GM19193 (cell line): ENCODE data around the gene SPAG7.

Experiments used
- POLR2A ChIP-seq: IDR thresholded peaks from 4 replicates; pipeline ENCODE4 v1.6.1; 2011; ENCODE audit not compliant: insufficient read depth, insufficient read length; ENCODE audit errors: extremely low read depth

Gene SPAG7

DNA sequence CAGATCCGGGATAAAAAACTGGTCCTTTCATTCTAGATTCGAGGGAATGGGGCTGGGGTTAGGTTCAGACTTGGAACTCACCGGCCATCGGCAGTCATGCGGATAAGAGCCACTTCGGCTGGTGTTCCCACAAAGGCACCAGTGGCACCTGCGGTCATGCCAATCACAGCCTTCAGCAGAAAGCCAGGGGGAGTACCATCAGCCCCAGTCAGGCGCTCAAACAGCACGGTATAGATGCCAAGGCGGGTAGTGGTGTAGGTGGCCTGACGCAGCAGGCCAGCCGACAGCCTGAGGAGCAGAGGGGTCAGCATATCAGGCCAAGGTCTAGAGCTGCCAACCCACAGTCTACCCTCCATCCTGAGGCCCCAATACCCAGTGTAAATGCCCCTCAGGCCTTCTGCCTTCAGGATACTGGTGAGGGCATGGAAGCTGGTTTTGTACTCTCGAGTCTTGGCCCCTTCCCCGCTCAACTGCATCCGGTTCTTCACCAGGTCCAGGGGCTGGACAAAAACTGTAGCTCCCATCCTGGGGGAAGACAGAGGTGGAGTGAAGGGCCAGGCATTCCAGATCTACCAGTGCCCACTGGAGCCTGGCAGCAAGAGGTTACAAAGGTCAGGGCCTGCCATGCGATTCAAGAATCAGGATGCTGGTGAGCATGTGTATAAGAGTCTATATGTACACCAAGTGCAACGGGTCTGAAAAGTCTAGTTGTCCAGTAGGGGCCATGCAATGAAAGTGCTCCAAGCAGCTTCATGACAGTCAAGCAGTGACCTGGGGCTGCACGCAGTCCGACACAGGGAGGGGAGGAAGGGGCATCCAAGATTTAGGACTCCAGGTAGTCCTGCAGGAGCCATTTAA is 28.7 kb downstream of the SPAG7 start:
- TF ChIP-seq POLR2A, result no peak

DNA sequence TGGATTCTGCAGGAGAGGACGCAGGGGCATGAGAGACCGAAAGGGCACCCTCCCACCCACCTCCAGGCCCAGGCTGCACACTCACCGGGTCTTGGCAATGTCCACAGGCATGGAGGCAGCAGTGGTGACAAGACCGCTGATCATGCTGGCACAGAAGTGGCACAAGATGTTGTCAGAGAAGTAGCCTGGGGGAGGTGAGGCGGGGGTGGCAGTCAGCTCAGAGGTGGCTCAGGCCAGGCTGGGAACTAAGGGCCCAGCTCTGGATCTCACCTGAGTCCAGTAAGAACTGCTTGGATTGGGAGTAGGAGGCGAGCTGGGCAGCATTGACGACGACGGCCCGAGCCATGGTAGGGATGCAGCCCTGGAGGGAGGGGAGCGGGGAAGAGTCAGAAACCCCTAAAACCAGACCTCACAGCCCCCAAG is 29.5 kb downstream of the SPAG7 start:
- TF ChIP-seq POLR2A, result no peak

DNA sequence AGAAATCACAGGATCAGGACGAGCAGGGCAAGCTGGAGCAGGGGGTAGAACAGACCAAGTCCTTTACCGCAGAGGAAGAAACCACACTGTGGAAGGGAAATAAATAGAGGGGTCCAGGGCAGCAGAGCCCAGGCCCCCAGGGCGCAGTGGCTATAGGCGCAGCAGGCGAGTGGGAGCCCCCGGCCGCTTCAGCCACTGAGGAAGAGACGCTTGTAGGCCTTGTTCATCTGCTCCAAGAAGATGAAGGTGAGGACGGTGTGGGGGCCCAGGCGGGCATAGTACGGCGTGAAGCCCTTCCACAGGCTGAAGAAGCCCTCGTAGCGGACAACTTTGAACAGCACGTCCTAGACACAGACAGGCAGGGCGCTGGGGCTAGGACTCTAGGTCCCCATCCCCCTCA is 30.1 kb downstream of the SPAG7 start:
- no peak for TF ChIP-seq POLR2A

DNA sequence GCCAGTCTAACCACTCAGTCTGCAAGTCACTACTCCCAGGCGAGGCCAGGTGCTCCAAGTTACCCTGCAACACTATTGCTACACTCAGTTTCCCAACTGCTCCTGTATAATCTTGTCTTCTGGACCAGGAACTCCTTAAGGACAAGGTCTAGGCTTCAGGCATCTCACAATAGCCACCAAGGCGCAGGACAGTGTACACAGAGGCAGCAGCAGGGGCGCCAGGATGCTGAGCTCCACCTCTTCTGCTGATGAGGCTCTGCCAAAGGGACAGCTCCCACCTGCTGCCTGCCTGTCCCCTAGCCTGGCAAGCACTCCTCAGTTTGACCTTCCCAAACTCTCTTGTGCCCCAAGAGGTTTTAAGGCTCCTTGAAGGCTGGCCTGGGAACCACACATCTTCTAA is 31.2 kb downstream of the SPAG7 start:
- no peak for TF ChIP-seq POLR2A

DNA sequence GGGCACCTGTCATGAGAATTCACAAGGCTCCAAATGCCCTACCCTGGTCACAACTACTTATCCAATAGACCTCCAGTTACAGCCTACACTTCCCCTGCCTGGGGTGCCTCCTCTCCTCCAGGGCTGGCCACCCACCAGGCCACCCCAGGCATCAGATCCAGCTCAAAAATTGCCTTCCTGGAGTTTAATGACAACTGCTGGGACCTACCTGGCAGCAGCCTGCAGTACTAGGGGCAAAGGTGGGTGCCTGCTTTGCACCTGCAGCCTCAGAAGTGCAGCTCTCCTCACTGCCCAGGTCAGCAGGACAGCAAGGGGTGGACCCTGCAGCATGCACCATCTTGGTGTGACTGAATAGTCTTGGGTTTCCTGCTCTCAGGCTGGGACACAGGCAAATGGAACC is 32.0 kb downstream of the SPAG7 start:
- no peak for TF ChIP-seq POLR2A

DNA sequence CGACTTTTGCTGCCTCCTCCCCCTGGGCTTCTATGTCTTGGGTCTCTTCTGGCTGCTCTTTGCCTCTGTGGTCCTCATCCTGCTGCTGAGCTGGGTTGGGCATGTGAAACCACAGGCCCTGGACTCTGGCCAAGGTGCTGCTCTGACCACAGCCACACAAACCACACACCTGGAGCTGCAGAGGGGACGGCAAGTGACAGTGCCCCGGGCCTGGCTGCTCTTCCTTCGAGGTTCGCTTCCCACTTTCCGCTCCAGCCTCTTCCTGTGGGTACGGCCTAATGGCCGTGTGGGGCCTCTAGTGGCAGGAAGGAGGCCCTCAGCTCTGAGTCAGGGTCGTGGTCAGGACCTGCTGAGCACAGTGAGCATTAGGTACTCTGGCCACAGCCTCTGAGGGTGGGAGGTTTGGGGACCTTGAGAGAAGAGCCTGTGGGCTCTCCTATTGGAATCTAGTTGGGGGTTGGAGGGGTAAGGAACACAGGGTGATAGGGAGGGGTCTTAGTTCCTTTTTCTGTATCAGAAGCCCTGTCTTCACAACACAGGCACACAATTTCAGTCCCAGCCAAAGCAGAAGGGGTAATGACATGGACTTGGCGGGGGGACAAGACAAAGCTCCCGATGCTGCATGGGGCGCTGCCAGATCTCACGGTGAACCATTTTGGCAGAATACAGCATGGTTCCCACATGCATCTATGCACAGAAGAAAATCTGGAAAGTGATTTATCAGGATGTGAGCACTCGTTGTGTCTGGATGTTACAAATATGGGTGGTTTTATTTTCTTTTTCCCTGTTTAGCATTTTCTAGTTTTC is 33.2 kb downstream of the SPAG7 start:
- peak; percentile 22 for TF ChIP-seq POLR2A

DNA sequence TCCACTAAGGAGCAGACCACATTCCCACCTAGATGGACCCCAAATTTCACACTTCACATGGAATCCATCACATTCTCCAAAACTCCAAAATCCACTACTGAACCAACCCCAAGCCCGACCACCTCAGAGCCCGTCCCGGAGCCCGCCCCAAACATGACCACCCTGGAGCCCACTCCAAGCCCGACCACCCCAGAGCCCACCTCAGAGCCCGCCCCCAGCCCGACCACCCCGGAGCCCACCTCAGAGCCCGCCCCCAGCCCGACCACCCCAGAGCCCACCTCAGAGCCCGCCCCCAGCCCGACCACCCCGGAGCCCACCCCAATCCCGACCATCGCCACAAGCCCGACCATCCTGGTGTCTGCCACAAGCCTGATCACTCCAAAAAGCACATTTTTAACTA is 34.0 kb downstream of the SPAG7 start:
- no peak for TF ChIP-seq POLR2A

DNA sequence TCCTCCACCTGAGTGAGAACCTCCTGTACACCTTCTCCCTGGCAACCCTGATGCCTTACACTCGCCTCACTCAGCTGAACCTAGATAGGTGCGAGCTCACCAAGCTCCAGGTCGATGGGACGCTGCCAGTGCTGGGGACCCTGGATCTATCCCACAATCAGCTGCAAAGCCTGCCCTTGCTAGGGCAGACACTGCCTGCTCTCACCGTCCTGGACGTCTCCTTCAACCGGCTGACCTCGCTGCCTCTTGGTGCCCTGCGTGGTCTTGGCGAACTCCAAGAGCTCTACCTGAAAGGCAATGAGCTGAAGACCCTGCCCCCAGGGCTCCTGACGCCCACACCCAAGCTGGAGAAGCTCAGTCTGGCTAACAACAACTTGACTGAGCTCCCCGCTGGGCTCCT is 34.9 kb downstream of the SPAG7 start:
- no peak for TF ChIP-seq POLR2A

DNA sequence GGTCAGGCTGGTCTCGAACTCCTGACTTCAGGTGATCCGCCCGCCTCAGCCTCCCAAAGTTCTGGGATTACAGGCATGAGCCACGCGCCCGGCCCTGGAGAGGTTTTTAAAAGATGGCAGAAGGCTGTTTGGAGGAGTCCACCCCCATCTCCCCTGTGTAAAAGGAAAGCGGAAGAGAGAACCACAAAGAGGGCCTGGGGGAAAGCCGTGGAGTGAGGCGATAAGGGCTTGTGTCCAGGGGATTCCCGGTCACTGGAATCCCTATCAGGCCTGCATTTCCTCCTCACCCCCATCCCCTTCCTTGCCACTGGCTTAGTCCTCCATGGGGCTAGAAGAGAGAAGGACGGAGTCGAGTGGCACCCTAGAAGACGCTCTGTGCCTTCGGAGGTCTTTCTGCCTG is 35.7 kb downstream of the SPAG7 start, which contains the start of gene GP1BA:
Gene GP1BA, plus strand, starts transcription at position 315 of the 400 bp plus-strand sequence. CDS start 328 bp downstream, outside the sequence.
- TF ChIP-seq POLR2A, result no peak

DNA sequence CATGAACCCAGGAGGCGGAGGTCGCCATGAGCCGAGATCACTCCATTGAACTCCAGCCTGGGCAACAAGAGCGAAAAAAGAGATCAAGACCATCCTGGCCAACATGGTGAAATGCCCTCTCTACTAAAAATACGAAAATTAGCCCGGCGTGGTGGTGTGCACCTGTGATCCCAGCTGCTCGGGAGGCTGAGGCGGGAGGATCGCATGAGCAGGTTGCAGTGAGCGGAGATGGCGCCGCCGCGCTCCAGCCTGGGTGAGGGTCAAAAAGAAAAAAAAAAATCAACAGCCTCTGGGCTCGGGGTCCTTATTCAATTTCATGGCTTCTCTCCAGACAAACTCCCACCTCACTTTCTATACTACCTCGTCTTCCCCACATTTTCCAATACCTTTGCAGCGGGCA is 38.7 kb downstream of the SPAG7 start:
- TF ChIP-seq POLR2A, result no peak

DNA sequence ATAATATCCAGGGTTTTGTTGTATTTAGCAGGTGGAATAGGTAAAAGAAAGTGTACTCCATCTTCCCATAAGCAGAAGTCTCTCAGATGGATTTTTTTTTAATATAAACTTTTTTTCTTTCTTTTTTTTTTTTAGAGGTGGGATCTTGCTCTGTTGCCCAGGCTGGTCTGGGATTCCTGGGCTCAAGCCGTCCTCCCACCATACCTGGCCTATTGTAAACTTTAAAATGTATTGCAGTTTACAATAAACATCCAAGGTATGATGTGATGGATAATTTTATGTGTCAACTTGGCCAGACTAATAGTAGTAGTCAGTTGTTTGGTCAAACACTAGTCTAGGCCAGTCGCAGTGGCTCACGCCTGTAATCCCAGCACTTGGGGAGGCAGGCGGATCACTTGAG is 46.3 kb downstream of the SPAG7 start:
- no peak for TF ChIP-seq POLR2A

DNA sequence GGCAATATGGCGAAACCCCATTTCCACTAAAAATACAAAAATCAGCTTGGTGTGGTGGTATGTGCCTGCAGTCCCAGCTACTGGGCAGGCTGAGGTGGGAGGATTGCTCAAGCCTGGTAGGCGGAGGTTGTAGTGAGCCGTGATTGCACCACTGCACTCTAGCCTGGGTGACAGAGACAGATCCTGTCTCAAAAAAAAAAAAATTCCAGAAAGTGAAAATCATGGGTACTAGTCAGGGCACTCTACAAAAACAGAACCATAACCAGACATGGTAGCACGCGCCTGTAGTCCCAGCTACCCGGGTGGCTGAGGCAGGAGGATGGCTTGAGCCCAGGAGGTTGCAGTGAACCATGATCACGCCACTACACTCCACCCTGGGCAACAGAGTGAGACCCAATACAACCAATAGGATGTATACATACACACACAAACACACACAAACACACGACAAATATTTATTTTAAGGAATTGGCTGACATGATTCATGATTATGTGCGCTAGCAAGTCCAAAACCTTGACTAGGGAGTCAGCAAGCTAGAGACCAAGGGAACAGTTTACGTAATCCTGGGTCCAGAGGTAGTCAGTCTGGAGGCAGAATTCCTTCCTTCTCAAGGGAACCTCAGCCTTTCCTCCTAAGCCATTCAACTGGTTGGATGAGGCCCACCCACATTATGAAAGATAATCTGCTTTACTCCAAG is 47.1 kb downstream of the SPAG7 start:
- no peak for TF ChIP-seq POLR2A

DNA sequence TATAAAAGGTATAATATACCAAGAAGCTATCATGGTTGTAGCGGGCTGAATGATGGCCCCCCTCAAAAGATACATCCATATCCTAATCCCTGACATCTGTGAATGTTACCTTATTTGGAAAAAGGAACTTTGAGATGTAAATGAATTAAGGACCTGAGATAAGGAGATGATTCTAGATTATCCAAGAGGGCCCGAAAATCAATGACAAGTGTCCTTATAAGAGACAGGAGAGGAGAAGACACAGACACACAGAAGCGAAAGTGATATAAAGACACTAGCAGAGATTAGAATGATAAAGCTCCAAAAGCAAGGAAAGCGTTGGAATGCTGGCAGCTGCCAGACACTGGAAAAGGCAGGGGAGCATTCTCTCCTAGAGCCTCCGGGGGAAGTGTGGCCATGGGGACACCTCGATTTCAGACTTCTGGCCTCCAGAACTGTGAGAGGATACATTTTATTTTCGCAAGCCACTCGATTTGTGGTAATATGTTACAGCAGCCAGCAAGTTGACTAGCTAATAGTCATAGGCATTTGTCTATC is 48.0 kb downstream of the SPAG7 start:
- TF ChIP-seq POLR2A, result no peak

DNA sequence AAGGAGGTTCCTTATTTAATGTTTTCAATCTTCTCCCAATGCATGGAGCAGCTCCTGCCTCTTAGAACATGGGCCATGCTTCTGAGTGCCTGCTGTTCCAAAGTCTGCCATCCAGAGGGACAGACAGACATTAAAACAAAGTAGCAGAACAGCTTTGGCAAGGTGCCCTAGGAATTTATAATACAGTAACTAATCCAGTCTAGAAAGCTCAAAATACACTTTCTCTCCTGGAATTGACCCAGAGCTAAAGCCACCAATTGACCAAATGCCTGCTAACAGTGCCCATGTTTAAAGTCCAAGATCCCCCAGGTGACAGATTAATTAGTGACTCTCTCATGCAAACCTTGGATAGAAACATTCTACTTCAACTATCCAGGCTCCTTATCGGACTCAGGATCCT is 53.6 kb downstream of the SPAG7 start:
- TF ChIP-seq POLR2A, result no peak
